ENCODE results near the gene PRG3. TPM values are rescaled to one million over a fixed set of nuclear protein-coding genes. Genes with fewer than 3 reads are reported as not detected.
A peak's percentile ranks its signal among the peaks of the same experiment; 100 is the strongest.

The PRG3 gene
- total RNA-seq, 1 experiment from 2014 or later, result not detected

DNA sequence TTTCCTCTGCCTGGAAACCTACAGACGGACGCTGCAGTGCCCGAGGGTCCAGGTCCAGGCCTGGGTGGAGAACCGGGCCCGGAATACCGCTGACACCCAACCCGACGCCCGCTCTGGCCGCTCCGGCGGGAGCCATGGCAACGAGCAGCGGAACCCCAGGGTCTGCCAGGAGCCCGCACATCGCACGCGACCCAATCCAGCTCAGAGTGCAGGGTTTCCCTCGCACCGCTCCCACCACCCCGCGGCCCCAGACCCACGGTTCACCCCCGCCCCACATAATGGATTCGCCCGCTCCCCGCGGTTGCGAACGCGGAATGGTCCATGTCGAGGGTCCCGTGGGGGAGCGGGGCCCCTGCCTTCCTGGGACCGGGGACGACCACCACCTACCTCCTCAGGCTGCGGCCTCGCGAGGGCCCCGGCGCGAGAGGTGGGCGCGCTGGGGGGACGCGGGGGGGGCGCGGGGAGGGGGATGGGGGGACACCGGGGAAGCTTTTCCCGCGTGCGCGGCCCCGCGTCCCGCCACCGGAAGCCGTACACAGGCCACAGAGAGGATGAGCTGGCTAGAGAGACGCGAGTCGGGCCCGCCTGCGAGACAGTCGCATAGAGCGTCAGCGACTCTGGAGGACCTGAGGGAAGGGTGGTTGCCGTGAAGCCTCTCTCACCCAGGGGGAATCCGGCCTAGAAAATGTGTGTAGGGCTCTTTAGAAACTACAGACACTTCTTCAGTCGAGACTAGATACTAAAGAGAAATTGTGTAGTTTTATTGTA lies 45.4 kb downstream of the PRG3 start, which contains the start of gene SSRP1:
Gene SSRP1, minus strand, starts transcription at position 550 of the 768 bp plus-strand sequence. CDS start 771 bp downstream, outside the sequence.
- peak; percentile 99 for ATAC-seq
- Histone ChIP-seq H3K27ac (ENCODE audit: low read length) (peak within 1 kb of the TSS; percentile 91), H3K4me3 (ENCODE audit: low read depth in 2 of 2, low read length in 2 of 2) (peak within 1 kb of the TSS; percentile 85 to 87), H3K4me1 (ENCODE audit: control insufficient read depth, insufficient read depth, low read length) (peaks cover 22% of the 10 kb centered on the region), H3K9me3 (ENCODE audit: control insufficient read depth, insufficient read depth, low read depth, low read length) (no peaks in the 10 kb centered on the region), H3K36me3 (ENCODE audit: control insufficient read depth, insufficient read depth, low read length) (peaks cover 10% of the 10 kb centered on the region; the same call in 1 of the 2 replicates), H3K27me3 (ENCODE audit: control insufficient read depth, insufficient read depth, low read length) (no peaks in the 10 kb centered on the region)
- ChIA-PET CTCF (interaction anchor here (0.5 kb wide), 1 partner anchor 362 kb away, joined by 5 read pairs; no protein-coding TSS in a partner anchor), POLR2A (interaction anchor here (0.5 to 1.2 kb wide), 5 partner anchors 10 to 394 kb away, joined by 3 to 4 read pairs (median 3); no protein-coding TSS in a partner anchor)
- intact Hi-C loops (cut with micrococcal nuclease; ENCODE audit: unreplicated experiment) (no loop called here), in situ Hi-C loops (cut with HindIII; ENCODE audit: low pct_unique_long_range_greater_than_20kb, low sequenced_read_pairs) (no loop called here)
- no TSS peak for BruUV-seq (replicated peaks)
- no peak for DNase-seq (ENCODE audit: low read depth, low spot score)
- TF ChIP-seq TCF7L2 (IDR thresholded peaks at IDR 0.05; ENCODE audit: low read depth, low read length) (no peak), POLR2AphosphoS5 (IDR thresholded peaks at IDR 0.05; ENCODE audit: low read depth, low read length) (peak; percentile 68; the same call in 1 of the 2 replicates), SIN3A (IDR thresholded peaks at IDR 0.05; ENCODE audit: borderline replicate concordance, insufficient read depth, low read depth, low read length) (no peak)
- TF ChIP-seq, protein P1, sequence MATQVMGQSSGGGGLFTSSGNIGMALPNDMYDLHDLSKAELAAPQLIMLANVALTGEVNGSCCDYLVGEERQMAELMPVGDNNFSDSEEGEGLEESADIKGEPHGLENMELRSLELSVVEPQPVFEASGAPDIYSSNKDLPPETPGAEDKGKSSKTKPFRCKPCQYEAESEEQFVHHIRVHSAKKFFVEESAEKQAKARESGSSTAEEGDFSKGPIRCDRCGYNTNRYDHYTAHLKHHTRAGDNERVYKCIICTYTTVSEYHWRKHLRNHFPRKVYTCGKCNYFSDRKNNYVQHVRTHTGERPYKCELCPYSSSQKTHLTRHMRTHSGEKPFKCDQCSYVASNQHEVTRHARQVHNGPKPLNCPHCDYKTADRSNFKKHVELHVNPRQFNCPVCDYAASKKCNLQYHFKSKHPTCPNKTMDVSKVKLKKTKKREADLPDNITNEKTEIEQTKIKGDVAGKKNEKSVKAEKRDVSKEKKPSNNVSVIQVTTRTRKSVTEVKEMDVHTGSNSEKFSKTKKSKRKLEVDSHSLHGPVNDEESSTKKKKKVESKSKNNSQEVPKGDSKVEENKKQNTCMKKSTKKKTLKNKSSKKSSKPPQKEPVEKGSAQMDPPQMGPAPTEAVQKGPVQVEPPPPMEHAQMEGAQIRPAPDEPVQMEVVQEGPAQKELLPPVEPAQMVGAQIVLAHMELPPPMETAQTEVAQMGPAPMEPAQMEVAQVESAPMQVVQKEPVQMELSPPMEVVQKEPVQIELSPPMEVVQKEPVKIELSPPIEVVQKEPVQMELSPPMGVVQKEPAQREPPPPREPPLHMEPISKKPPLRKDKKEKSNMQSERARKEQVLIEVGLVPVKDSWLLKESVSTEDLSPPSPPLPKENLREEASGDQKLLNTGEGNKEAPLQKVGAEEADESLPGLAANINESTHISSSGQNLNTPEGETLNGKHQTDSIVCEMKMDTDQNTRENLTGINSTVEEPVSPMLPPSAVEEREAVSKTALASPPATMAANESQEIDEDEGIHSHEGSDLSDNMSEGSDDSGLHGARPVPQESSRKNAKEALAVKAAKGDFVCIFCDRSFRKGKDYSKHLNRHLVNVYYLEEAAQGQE (IDR thresholded peaks at IDR 0.05; ENCODE audit: insufficient read depth in 1 of 2, low read depth in 2 of 2, low read length in 1 of 2), result no peak
- TF ChIP-seq, protein P2, sequence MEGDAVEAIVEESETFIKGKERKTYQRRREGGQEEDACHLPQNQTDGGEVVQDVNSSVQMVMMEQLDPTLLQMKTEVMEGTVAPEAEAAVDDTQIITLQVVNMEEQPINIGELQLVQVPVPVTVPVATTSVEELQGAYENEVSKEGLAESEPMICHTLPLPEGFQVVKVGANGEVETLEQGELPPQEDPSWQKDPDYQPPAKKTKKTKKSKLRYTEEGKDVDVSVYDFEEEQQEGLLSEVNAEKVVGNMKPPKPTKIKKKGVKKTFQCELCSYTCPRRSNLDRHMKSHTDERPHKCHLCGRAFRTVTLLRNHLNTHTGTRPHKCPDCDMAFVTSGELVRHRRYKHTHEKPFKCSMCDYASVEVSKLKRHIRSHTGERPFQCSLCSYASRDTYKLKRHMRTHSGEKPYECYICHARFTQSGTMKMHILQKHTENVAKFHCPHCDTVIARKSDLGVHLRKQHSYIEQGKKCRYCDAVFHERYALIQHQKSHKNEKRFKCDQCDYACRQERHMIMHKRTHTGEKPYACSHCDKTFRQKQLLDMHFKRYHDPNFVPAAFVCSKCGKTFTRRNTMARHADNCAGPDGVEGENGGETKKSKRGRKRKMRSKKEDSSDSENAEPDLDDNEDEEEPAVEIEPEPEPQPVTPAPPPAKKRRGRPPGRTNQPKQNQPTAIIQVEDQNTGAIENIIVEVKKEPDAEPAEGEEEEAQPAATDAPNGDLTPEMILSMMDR (IDR thresholded peaks at IDR 0.05), result peak; percentile 29; the same call in 1 of the 2 replicates

DNA sequence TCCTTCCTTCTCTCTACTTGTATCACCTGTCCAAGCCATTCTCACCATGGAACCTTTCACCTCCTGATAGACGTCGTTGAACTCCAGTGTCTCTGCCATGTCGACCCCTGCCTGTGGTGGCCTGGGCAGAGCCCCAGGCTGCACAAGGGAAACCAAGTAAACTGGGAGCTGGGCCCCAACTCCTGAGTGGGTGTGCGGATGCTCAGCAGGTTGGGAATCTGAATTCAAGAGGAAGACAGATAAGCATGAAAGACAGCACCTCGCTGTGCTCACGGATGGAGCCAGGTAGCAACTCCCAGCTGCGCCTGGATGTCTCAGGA lies 46.0 kb downstream of the PRG3 start:
- H3K4me1 ChIP-seq (ENCODE audit: control insufficient read depth, insufficient read depth, low read length), result peaks cover 22% of the 10 kb centered on the region
- H3K27ac ChIP-seq (ENCODE audit: low read length), result peak overlapping the region; percentile 87
- ChIA-PET POLR2A (interaction anchor here (1.0 to 1.2 kb wide), 2 partner anchors 9 to 20 kb away, joined by 3 read pairs; no protein-coding TSS in a partner anchor), CTCF (no interaction called here)
- BruUV-seq (replicated peaks), result no TSS peak
- TF ChIP-seq POLR2AphosphoS5 (IDR thresholded peaks at IDR 0.05; ENCODE audit: low read depth, low read length) (no peak), TCF7L2 (IDR thresholded peaks at IDR 0.05; ENCODE audit: low read depth, low read length) (no peak), SIN3A (IDR thresholded peaks at IDR 0.05; ENCODE audit: borderline replicate concordance, insufficient read depth, low read depth, low read length) (no peak)
- TF ChIP-seq, protein P1 (IDR thresholded peaks at IDR 0.05; ENCODE audit: insufficient read depth in 1 of 2, low read depth in 2 of 2, low read length in 1 of 2), result no peak
- TF ChIP-seq, protein P2 (IDR thresholded peaks at IDR 0.05), result no peak
- intact Hi-C loops (cut with micrococcal nuclease; ENCODE audit: unreplicated experiment), result no loop called here
- no peak for DNase-seq (ENCODE audit: low read depth, low spot score)
- H3K9me3 ChIP-seq (ENCODE audit: control insufficient read depth, insufficient read depth, low read depth, low read length), result no peaks in the 10 kb centered on the region
- H3K4me3 ChIP-seq (ENCODE audit: low read depth in 2 of 2, low read length in 2 of 2), result peak overlapping the region; percentile 85 to 87
- peaks cover 12% of the 10 kb centered on the region; the same call in 1 of the 2 replicates for H3K36me3 ChIP-seq (ENCODE audit: control insufficient read depth, insufficient read depth, low read length)
- H3K27me3 ChIP-seq (ENCODE audit: control insufficient read depth, insufficient read depth, low read length), result no peaks in the 10 kb centered on the region
- no peak for ATAC-seq
- in situ Hi-C loops (cut with HindIII; ENCODE audit: low pct_unique_long_range_greater_than_20kb, low sequenced_read_pairs), result no loop called here

Data from Panc1 (cell line).